ENCODE results near the gene RAB11B.
A peak's percentile ranks its signal among the peaks of the same experiment; 100 is the strongest.
"Not testable (repeated sequence)": the region's sequence is repeated elsewhere in the genome, so short reads cannot be mapped to it uniquely, and the experiment has no call there.

The RAB11B gene

DNA sequence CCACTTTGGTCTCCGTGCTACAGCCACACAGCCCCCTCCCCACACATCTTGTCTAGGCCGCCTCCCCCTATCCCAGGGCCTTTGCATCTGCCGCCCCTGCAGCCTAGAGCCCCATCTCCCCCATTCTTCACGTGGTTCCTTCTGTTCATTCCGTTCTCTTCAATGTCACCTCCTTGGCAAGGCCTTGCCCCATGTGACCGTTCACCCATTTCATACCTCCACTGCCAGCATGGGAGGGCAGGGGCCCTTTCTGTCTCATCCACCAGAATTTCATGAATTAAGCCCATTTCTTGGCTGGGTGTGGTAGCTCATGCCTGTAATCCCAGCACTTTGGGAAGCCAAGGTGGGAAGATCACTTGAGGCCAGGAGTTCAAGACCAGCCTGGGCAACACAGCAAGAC, 38.9 kb downstream of the RAB11B start:
- no peak for DNase-seq (ENCODE audit: low read depth)

DNA sequence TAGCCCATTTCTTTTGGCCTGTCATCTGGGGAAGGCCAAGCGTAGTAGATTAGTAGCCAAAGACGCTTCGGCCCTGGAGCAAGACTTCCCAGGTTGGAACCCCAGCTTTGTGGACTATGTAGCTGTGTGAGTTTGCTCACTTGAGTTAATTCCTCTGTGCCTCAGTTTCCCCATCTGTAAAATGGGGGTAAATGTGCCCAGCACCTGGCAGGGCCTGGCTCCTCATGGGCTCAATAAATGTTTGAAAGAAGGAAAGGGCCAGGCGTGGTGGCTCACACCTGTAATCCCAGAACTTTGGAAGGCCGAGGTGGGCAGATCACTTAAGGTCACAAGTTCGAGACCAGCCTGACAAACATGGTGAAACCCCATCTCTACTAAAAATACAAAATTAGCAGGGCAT, 39.7 kb downstream of the RAB11B start:
- DNase-seq (ENCODE audit: low read depth) = no peak

DNA sequence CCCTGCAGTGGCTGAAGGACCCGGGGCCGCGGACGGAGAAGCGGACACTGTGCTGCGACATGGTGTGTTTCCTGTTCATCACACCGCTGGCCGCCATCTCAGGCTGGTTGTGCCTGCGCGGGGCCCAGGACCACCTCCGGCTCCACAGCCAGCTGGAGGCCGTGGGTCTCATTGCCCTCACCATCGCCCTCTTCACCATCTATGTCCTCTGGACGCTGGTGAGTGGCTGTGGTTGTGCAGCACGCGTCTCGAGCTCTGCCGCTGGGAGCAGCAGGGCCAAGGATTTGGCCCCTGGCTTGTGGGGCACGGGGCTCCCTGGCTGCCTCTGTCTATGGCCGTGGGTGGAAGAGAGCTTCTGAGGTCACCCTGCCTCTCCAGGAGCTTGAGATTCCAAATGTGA, 40.5 kb downstream of the RAB11B start:
- no peak for DNase-seq (ENCODE audit: low read depth)

DNA sequence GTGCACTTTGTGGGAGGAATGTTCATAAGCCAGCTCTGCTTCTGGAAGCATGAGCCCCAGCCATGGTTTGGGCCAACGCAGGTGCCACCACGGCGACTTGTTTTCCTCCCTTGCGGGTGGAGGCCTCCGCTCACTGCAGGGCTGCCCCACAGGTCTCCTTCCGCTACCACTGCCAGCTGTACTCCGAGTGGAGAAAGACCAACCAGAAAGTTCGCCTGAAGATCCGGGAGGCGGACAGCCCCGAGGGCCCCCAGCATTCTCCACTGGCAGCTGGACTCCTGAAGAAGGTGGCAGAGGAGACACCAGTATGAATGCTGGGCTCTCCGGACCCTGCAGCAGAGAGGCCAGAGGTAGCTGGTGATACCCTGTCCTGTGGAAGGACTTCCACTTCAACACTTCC, 48.1 kb downstream of the RAB11B start:
- DNase-seq (ENCODE audit: low read depth) = no peak

DNA sequence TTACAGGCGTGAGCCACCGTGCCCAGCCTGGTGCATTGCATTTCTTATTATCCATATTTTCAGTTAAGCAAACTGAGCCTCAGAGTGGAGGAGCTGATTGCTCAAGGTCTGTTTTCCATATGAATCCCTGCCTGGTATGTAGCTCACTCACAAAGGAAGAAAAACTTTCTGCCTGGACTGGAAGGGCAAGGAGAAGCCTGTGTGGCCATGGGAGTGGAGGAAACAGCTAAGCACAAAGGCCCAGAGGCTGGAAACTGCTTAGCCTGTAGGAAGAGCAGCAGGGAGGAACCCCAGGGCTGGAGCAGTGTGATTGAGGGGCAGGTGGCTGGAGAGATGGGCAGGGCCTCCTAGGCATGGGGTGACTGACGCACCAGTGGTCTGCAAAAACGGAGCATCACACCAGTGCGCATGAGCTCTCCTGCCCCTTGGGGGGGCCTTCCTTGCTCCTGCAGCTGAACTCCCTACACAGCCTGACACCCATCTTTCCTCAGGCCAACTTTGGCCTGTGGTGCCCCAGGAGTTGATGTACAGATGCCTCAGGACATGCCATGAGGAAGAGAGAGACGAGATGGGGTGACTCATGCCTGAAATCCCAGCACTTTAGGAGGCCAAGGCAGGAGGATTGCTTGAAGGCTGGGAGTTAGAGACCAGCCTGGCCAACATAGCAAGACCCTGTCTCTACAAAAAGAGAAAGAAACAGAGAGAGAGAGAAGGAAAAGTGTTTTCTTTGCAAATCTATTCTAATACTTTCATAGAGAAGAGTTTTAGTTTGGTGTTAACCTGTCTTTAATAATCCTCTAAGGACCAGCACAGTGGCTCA, 51.8 kb downstream of the RAB11B start:
- DNase-seq (ENCODE audit: low read depth) = no peak

DNA sequence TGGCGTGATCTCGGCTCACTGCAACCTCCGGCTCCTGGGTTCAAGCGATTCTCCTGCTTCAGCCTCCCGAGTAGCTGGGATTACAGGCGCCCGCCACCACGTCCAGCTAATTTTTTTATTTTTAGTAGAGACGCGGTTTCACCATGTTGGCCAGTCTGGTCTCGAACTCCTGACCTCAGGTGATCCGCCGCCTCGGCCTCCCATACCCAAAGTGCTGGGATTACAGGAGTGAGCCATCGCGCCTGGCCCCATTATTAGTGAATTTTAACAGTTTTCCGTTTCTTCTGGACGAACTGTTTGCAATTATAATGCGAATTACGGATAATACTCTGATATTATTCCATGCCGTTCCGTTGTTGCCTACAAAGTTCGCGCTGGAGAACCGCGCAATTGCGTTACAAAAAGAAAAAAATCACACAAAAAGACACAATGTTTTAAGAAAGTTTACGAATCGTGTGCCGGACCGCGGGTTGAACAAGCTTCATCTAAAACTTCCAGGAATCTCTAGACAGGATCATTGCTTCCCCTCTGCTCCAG, 54.0 kb downstream of the RAB11B start:
- DNase-seq (ENCODE audit: low read depth) = not testable (repeated sequence)

DNA sequence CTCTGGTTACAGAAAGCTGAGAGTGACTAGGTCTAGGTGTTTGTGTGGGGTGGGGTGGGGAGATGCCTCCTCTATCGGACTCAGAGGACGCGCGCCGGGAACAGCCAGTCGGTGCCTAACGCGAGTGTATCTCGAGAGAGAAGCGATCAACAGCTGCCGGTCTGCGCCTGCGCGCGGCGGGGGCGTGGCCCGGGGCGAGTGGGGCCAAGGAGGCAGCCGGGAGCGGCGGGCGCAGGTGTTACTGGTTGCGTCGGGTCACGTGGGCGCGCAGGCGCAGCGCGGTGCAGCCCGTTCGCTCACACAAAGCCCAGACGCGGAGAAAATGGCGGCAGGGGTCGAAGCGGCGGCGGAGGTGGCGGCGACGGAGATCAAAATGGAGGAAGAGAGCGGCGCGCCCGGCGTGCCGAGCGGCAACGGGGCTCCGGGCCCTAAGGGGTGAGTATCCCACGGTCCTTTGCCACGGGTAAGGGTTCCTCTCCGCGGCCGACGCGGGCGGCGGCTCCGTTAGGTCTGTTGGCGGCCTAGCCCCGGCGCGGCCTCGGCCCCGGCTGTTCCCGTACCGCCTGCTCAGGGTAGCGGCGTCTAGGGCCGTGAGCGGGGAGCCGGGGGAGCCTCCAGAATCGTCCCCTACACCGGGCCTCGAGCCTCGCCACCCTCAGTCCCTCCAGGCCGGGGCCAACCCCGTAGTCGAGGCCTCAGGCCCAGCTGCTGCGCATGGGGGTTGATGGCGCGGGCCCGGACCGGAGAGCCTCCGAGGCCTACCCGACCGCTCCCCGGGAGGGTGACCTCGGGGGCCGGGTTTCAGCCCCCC, 54.7 kb downstream of the RAB11B start, which contains the start of gene HNRNPM:
Gene HNRNPM (plus strand): TSS at position 299 of the 811 bp plus-strand sequence. CDS start 24 bp downstream, at position 323.
- peak; percentile 96 for DNase-seq (ENCODE audit: low read depth)

DNA sequence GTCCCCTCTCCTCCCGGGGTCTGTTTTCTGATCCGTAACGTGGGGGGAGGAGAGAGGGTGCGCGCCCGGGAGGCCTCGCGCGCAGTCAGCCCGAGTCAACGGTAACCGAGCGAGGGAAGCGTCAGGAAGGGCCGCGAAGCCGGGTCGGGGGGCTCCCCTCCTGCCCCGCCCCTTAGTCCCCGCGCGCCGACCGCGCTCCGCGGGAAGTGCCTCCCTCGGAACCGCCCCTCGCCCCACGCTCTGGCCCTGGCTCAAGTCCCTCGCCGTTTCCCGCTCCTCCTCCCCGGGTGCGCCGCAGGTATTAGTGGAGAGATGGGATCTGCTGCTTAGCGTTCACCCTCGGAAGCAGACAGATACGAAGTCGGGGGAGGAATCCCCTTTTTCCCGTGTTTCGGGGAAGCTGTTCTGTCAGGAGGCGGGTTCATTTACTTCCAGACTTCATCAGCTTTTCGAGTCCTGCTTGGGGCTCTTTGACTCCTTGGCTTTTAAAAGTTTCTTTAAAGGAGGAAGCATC, 55.4 kb downstream of the RAB11B start:
- peak; percentile 14 for DNase-seq (ENCODE audit: low read depth)

DNA sequence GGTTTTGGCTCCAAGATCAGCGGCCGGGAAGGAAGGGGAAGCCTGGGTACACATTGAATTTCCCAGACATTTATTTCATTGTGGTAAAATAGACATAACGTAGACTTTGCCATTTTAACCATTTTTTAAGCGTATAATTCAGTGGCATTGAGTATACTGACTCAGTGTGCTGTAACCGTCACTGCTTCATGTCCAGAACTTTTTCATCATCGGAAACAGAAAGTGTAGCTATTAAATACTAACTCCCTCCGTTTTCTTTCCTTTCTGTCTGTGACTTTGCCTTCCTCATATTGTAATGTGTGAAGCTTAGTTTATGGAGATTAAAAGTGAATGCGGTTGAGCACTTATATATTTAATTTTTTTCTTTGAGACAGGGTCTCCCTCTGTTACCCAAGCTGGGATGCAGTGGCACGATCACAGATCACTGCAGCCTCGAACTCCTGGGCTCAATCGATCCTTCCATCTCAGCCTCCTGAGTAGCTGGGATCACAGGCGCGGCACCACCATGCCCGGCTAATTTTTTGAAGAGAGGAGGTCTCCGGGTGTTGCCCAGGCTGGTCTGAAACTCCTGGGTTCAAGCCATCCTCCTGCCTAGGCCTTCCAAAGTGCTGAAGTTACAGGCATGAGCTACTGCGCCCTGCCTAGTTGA, 56.0 kb downstream of the RAB11B start:
- no peak for DNase-seq (ENCODE audit: low read depth)

DNA sequence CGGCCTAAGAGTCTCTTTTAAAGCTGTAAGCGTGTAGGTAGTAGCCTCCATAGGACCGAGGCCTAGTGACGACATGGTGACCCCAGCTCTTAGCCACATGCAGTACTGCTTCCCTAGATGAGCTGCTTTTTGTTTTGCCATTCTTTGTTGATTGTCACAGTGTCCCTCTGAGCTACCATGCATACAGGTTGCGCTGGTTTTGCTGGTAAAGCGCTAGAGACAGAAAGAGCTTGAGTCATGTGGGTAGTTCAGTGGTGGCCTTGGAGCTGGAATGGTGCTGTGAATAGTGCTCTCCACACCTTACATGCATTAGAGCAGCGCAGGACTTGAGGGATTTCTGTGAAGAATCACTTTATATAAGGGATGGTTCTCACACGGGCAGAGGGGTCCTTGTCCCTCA, 59.7 kb downstream of the RAB11B start:
- DNase-seq (ENCODE audit: low read depth) = no peak

DNA sequence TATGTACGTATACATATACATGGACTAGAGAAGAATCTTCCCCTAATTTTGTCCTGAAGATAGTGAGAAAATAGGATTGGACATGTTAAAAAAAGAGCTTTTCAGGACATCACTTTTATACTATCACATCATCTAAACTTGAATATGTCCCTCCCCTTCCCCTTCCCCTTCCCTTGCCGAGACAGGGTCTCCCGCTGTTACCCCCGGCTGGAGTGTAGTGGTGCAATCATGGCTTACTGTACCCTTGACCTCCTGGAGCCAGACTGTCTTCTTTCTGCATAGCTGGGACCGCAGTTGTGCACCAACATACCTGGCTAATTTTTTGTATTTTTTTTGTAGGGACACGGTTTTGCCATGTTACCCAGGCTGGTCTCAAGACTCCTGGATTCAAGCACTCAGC, 61.2 kb downstream of the RAB11B start:
- no peak for DNase-seq (ENCODE audit: low read depth)

DNA sequence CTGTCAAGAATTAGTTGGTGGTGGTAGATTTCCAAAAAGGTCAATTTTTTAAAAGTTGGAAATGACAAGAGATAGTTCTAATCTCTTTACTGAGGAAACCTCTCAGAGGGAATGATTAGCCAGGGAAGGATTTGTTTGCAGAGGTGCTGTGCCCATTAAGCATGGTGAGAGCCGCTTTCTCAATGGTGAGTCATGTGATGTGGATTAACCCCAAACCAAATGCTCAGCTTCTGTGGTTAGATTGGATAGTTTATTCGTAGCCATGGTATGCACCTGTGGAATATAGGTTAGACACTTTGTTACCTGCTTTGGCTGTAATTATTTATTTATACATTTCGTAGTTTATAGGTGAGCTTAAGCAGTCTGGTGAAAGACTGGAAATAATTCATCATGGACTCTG, 61.7 kb downstream of the RAB11B start:
- peak; percentile 17 for DNase-seq (ENCODE audit: low read depth)

DNA sequence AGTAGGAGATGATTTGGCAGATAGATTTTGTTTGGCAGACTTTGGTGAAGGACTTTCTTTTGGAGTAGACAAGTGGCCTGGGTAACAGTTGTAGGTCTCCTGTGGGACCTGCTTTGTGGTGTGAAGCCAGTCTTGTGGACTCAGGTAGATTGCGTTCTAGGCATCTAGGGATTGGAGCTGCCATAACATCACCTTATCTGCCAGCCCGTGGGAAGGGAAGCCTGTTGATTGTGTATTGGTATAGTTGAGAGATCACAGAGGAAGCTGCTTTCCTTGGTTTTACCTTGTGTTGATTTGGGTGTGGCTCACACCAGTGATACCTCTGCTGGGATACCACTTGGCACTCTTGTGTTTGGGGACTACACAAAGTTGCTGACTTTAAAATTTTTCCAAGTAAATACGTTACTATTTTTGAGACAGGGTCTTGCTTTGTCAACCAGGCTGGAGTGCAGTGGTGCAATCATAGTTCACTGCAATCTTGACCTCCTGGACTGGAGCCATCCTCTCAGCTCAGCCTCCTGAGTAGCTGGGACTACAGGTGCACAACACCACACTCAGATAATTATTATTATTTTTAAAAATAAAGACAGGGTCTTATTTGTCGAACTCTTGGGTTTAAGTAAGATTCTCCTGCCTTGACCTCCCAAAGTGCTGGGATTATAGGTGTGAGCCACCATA, 62.4 kb downstream of the RAB11B start:
- no peak for DNase-seq (ENCODE audit: low read depth)

DNA sequence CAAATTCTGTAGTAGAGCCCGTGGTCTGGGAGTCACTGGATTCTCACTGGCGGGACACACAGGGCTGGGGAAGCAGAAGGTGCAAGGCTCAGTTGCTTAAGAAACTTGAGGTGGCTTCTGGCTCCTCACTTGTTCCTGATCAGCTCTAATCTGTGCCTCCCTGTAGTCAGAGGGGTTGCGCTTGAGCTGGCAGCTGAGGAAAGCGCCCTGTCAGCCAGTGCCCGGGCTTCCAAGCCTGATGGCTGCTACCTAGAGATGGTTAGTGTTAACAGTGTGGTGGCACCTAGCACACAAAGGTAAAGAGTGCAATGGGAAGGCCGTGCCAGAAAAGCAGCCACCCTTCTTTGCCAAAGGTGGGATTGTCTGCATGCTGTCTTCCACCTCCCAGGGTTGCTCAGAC, 63.5 kb downstream of the RAB11B start:
- DNase-seq (ENCODE audit: low read depth) = no peak

All from fibroblast of gingiva (primary cell).